LNCAP (cell line): ENCODE results near the gene U2AF1L4.

Source experiments
- TF ChIP-seq, protein P1 (sequence below): fragments of 450-650 bp; IDR thresholded peaks from 2 replicates; pipeline ENCODE4 v1.5.1; 2017; ENCODE audit warnings: mild to moderate bottlenecking

U2AF1L4 gene

GRCh38 chr19:35739275-35740107 is 5.7 kb downstream of the U2AF1L4 start:
- TF ChIP-seq, protein P1, sequence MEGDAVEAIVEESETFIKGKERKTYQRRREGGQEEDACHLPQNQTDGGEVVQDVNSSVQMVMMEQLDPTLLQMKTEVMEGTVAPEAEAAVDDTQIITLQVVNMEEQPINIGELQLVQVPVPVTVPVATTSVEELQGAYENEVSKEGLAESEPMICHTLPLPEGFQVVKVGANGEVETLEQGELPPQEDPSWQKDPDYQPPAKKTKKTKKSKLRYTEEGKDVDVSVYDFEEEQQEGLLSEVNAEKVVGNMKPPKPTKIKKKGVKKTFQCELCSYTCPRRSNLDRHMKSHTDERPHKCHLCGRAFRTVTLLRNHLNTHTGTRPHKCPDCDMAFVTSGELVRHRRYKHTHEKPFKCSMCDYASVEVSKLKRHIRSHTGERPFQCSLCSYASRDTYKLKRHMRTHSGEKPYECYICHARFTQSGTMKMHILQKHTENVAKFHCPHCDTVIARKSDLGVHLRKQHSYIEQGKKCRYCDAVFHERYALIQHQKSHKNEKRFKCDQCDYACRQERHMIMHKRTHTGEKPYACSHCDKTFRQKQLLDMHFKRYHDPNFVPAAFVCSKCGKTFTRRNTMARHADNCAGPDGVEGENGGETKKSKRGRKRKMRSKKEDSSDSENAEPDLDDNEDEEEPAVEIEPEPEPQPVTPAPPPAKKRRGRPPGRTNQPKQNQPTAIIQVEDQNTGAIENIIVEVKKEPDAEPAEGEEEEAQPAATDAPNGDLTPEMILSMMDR = no peak

DNA sequence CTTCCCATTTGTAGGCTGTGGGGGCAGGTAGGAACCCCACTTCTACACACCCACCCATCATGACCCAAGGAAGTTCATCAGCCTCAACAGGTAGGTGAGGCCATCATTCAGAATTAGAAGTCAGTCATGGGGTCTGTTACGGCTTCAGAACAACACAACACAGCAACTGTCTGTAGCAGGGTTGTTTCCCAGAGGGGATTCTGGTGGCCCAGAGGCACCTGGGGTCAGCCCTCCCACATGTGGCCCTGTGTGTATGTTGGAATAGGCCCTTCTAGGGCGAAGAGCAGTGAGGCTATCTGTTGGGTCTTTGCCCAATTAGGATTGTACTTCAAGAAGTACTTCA is 6.4 kb downstream of the U2AF1L4 start:
- TF ChIP-seq, protein P1 = no peak

GRCh38 chr19:35738021-35738886 is 7.0 kb downstream of the U2AF1L4 start:
- TF ChIP-seq, protein P1 = no peak

GRCh38 chr19:35736913-35737886 is 8.0 kb downstream of the U2AF1L4 start:
- TF ChIP-seq, protein P1 = no peak

DNA sequence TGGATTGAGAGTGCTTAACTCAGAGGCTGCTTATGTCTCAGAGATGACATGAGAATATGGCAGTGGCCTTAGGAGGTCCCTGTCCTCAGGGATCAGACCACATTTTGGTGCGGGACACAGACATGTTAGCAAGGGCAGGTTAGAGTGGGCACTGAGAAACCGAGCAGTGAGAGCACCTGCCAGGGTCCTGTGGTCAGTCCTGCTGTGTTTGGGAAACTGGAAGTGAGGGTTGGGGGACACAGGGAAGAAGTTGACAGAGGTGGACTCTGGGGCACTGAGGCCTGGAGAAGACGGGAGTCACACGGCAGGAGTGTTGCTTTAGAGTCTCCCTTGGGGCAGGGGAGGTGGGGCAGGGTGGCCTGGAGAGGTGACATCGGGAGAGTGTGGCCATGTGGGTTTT is 10.3 kb downstream of the U2AF1L4 start:
- TF ChIP-seq, protein P1 = no peak

- TF ChIP-seq, protein P1 = no peak
Measured at GRCh38 chr19:35734273-35734672, 10.9 kb downstream of the U2AF1L4 start.
